Eye (tissue), 1 donor: ENCODE results near the gene HRCT1.
A peak's percentile ranks its signal among the peaks of the same experiment; 100 is the strongest.

ENCODE experiments used
- DNase-seq: peaks from one replicate; pipeline ENCODE4 v3.0.0-alpha.2; 2015

HRCT1 gene

GRCh38 chr9:35945341-35946018, 39.5 kb downstream of the HRCT1 start:
- DNase-seq = peak; percentile 90

- no peak for DNase-seq
These were observed 42.4 kb downstream of the HRCT1 start for GRCh38 chr9:35948451-35948850.

GRCh38 chr9:35948901-35949318, 42.9 kb downstream of the HRCT1 start:
- no peak for DNase-seq

GRCh38 chr9:35951736-35952135, 45.7 kb downstream of the HRCT1 start:
- DNase-seq = no peak

GRCh38 chr9:35952526-35953191, 46.7 kb downstream of the HRCT1 start:
- DNase-seq = no peak

GRCh38 chr9:35954942-35955546, 49.0 kb downstream of the HRCT1 start:
- DNase-seq = peak; percentile 88

GRCh38 chr9:35956651-35957050, 50.6 kb downstream of the HRCT1 start:
- DNase-seq = no peak
